Small intestine (tissue), 16 donors: ENCODE data around the gene ZNF567. TPM values are rescaled to one million over a fixed set of nuclear protein-coding genes. Genes with fewer than 3 reads are reported as not detected.

Experiments used
- DNase-seq, 2 donors: peaks; one replicate each; pipeline versions ENCODE4 v3.0.0 to v3.0.0-alpha.2; 2013
- FAIRE-seq: peaks from 2 replicates; lab custom pipeline; 2012; peaks lifted over from hg19 to GRCh38; lab: Jason Lieb, UNC
- H3K27ac ChIP-seq, 3 donors: one replicate each; pipeline ENCODE4 v1.5.1; 2013; ENCODE audit warnings: low read length in 2 of 3, mild to moderate bottlenecking in 2 of 3, control low read depth in 1 of 3, inconsistent platforms in 1 of 3, low read depth in 1 of 3, moderate library complexity in 1 of 3
- H3K27me3 ChIP-seq, 3 donors: one replicate each; pipeline ENCODE4 v1.6.1; 2013; ENCODE audit warnings: low read length in 3 of 3, inconsistent platforms in 1 of 3; ENCODE audit not compliant: control insufficient read depth in 3 of 3, insufficient read depth in 3 of 3
- H3K36me3 ChIP-seq, 3 donors: one replicate each; pipeline ENCODE4 v1.6.1; 2013; ENCODE audit warnings: low read length in 3 of 3, inconsistent platforms in 1 of 3, low read depth in 1 of 3, mild to moderate bottlenecking in 1 of 3, moderate library complexity in 1 of 3; ENCODE audit not compliant: control insufficient read depth in 3 of 3, insufficient read depth in 2 of 3
- H3K4me1 ChIP-seq, 3 donors: one replicate each; pipeline ENCODE4 v1.6.1; 2013; ENCODE audit warnings: low read length in 2 of 3, inconsistent platforms in 1 of 3, low read depth in 1 of 3, mild to moderate bottlenecking in 1 of 3, moderate library complexity in 1 of 3; ENCODE audit not compliant: control insufficient read depth in 3 of 3, insufficient read depth in 2 of 3
- H3K4me3 ChIP-seq, 3 donors: one replicate each; pipeline ENCODE4 v1.5.1; 2013; ENCODE audit warnings: low read length in 3 of 3, control low read depth in 1 of 3, inconsistent platforms in 1 of 3, low read depth in 1 of 3, mild to moderate bottlenecking in 1 of 3, moderate library complexity in 1 of 3
- H3K9me3 ChIP-seq, 2 donors: one replicate each; pipeline ENCODE4 v1.6.1; 2013; ENCODE audit warnings: low read depth in 1 of 2, low read length in 1 of 2; ENCODE audit not compliant: control insufficient read depth in 2 of 2, insufficient read depth in 1 of 2
- WGBS, 3 donors: extraction: QIAGEN DNeasy Blood & Tissue Kit; methylation state at CpG; one replicate each; pipeline ENCODE4 v1.1.7; 2013; 5-methylcytosine and 5-hydroxymethylcytosine counted together
- long read RNA-seq, 10 donors: transcript quantifications; one replicate each; lab custom pipeline, GENCODE V29; 2026
- polyA plus RNA-seq, 4 donors: library from polyadenylated mRNA; stranded (reverse) in 3 of 4; unstranded in 1 of 4; fragments of 200-250 nt in 3 of 4; fragments of 120-200 nt in 1 of 4; gene quantifications; one replicate each; pipeline versions ENCODE4 v1.2.1 to v1.2.3, GENCODE V29; 2013
- donor health status: healthy with polysubstance abuse.
- donor health status: control.
- donor health status: control.
- donor health status: Bipolar disorder and iron deficiency.
- donor health status: healthy.

ZNF567 gene
- polyA plus RNA-seq = 1 to 10 TPM; 1.1 to 8.0 (median 3.9) TPM
- long read RNA-seq, donor 1, partial matches to known transcripts = 18 of 20 reads
- long read RNA-seq, donor 1, other reads (novel, unspliced or antisense) = 0 of 20 reads
- long read RNA-seq, donor 2, partial matches to known transcripts = 9 of 9 reads
- long read RNA-seq, donor 2, other reads (novel, unspliced or antisense) = 0 of 9 reads
- long read RNA-seq, donor 3 = 0 reads
- long read RNA-seq, donor 4 = 0 reads
- long read RNA-seq, donor 5 = 0 reads
- long read RNA-seq, donor 6, partial matches to known transcripts = 0 of 2 reads
- long read RNA-seq, donor 6, other reads (novel, unspliced or antisense) = 0 of 2 reads
- long read RNA-seq, donor 7, partial matches to known transcripts = 0 of 4 reads
- long read RNA-seq, donor 7, other reads (novel, unspliced or antisense) = 0 of 4 reads
- long read RNA-seq, donor 8 = 0 reads
- long read RNA-seq, donor 9 = 0 reads
- long read RNA-seq, donor 10, partial matches to known transcripts = 0 of 3 reads
- long read RNA-seq, donor 10, other reads (novel, unspliced or antisense) = 0 of 3 reads

- FAIRE-seq = peak; percentile 15
- WGBS, 3 donors = 0 to 1% (median 0%) methylated on average over 68 to 69 of the region's 69 CpGs
- H3K36me3 ChIP-seq = peaks cover 5 to 17% (median 16%) of the 10 kb centered on the region in 3 donors
These were observed at the start of gene ZNF567 for GRCh38 chr19:36687214-36688056. ZNF567 (plus strand) TSS chr19:36687612; CDS start chr19:36694868, 7,256 bp downstream.

GRCh38 chr19:36638862-36639510 is 48.4 kb upstream of the ZNF567 start:
- WGBS, 3 donors = 96 to 97% (median 96%) methylated on average over 5 of the region's 5 CpGs

More at GRCh38 chr19:36687214-36688056, at the start of gene ZNF567:
- Histone ChIP-seq H3K27ac (peak within 1 kb of the TSS; percentile 67 to 85 (median 83)), H3K4me3 (peak within 1 kb of the TSS; percentile 63 to 85 (median 65)), H3K4me1 (peaks cover 0 to 4% (median 0%) of the 10 kb centered on the region in 3 donors), H3K27me3 (no peaks in the 10 kb centered on the region), H3K9me3 (peaks cover 0 to 14% of the 10 kb centered on the region in 2 donors)
- DNase-seq = peak; percentile 98 to 99

GRCh38 chr19:36646746-36647145 is 40.7 kb upstream of the ZNF567 start:
- no peaks in the 10 kb centered on the region for H3K4me1 ChIP-seq
- H3K36me3 ChIP-seq = peaks cover 7 to 17% (median 12%) of the 10 kb centered on the region in 3 donors
- no peak overlapping the region for H3K4me3 ChIP-seq
- WGBS, 3 donors = 94% methylated on average over 2 of the region's 2 CpGs
- FAIRE-seq (no peak), DNase-seq (no peak)
- H3K27ac ChIP-seq = no peak overlapping the region
- no peaks in the 10 kb centered on the region for H3K27me3 ChIP-seq
- H3K9me3 ChIP-seq = peaks cover 5 to 51% of the 10 kb centered on the region in 2 donors

More at GRCh38 chr19:36638862-36639510, 48.4 kb upstream of the ZNF567 start:
- Histone ChIP-seq H3K9me3 (peaks cover 6 to 60% of the 10 kb centered on the region in 2 donors), H3K4me3 (no peak overlapping the region), H3K4me1 (no peaks in the 10 kb centered on the region), H3K27me3 (no peaks in the 10 kb centered on the region), H3K36me3 (peaks cover 0 to 7% (median 3%) of the 10 kb centered on the region in 3 donors), H3K27ac (no peak overlapping the region)
- FAIRE-seq (no peak), DNase-seq (no peak)

- WGBS, 3 donors = 84 to 100% (median 95%) methylated on average over 1 of the region's 1 CpG
- no peak overlapping the region for H3K27ac ChIP-seq
- H3K27me3 ChIP-seq = no peaks in the 10 kb centered on the region
- H3K4me1 ChIP-seq = no peaks in the 10 kb centered on the region
- H3K36me3 ChIP-seq = peaks cover 25 to 31% (median 30%) of the 10 kb centered on the region in 3 donors
- H3K4me3 ChIP-seq = no peak overlapping the region
- FAIRE-seq = no peak
- peaks cover 2 to 39% of the 10 kb centered on the region in 2 donors for H3K9me3 ChIP-seq
- no peak for DNase-seq
These were observed 34.5 kb upstream of the ZNF567 start for GRCh38 chr19:36652958-36653357.

- H3K4me3 ChIP-seq = peak overlapping the region in 2 of 3 donors; percentile 68 to 98
- no peak for DNase-seq
- H3K9me3 ChIP-seq = peaks cover 0 to 40% of the 10 kb centered on the region in 2 donors
- no peak overlapping the region for H3K27ac ChIP-seq
- no peaks in the 10 kb centered on the region for H3K27me3 ChIP-seq
- peaks cover 2 to 18% (median 9%) of the 10 kb centered on the region in 3 donors for H3K36me3 ChIP-seq
- peaks cover 0 to 4% (median 0%) of the 10 kb centered on the region in 3 donors for H3K4me1 ChIP-seq
- 39 to 58% (median 57%) methylated on average over 14 of the region's 14 CpGs for WGBS, 3 donors
- FAIRE-seq = no peak
These were observed 21.6 kb upstream of the ZNF567 start for GRCh38 chr19:36665832-36666231.

DNA sequence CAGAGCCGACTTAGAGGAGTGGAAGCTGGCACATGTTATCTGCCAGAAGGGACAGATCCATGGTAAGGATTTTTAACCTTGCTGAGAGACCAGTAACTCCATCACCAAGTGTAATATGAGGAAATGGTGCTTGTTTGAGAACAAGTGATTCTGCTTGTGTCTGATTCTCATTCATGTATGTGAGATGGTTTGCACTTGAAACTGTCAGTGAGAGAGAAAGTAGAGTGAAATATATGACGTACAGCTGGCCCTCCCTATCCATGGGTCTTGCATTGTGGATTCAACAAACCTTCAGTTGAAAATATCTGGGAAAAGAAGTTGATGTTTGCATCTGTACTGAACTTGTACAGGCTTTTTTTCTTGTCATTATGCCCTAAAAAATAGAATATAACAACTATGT is 18.8 kb upstream of the ZNF567 start:
- Histone ChIP-seq H3K27ac (no peak overlapping the region), H3K4me1 (peaks cover 0 to 4% (median 0%) of the 10 kb centered on the region in 3 donors), H3K9me3 (peaks cover 2 to 42% of the 10 kb centered on the region in 2 donors), H3K27me3 (no peaks in the 10 kb centered on the region), H3K4me3 (no peak overlapping the region), H3K36me3 (peaks cover 0 to 7% (median 7%) of the 10 kb centered on the region in 3 donors)
- no peak for DNase-seq
- FAIRE-seq = no peak
- WGBS, 3 donors = 87 to 90% (median 90%) methylated on average over 2 of the region's 2 CpGs

GRCh38 chr19:36672368-36672767 is 15.0 kb upstream of the ZNF567 start:
- H3K27me3 ChIP-seq = no peaks in the 10 kb centered on the region
- peaks cover 0 to 5% (median 3%) of the 10 kb centered on the region in 3 donors for H3K36me3 ChIP-seq
- H3K9me3 ChIP-seq = peaks cover 2 to 46% of the 10 kb centered on the region in 2 donors
- no peak overlapping the region for H3K4me3 ChIP-seq
- DNase-seq (no peak), FAIRE-seq (no peak)
- no peaks in the 10 kb centered on the region for H3K4me1 ChIP-seq
- WGBS, 3 donors = 98 to 100% (median 100%) methylated on average over 1 of the region's 1 CpG
- H3K27ac ChIP-seq = no peak overlapping the region
